Brain microvascular endothelial cell (primary cell): ENCODE measurements around the gene SPTSSA.

Experiments used
- DNase-seq: peaks from one replicate; pipeline ENCODE4 v3.0.0-alpha.2; 2020
- H3K27ac ChIP-seq: fragments of 250-450 bp; sonication (Bioruptor Pico); 2 replicates; pipeline ENCODE4 v1.5.1; 2020; ENCODE audit warnings: mild to moderate bottlenecking, moderate library complexity
- H3K27me3 ChIP-seq: fragments of 250-450 bp; sonication (Bioruptor Pico); replicated peaks from 2 replicates; pipeline ENCODE4 v1.5.1; 2020; ENCODE audit warnings: mild to moderate bottlenecking
- H3K36me3 ChIP-seq: fragments of 250-450 bp; sonication (Bioruptor Pico); replicated peaks from 2 replicates; pipeline ENCODE4 v1.5.1; 2020; ENCODE audit warnings: mild to moderate bottlenecking
- H3K4me3 ChIP-seq: 2 replicates; pipeline ENCODE4 v1.5.1; 2011; ENCODE audit warnings: low read depth, mild to moderate bottlenecking, control low read depth, low read length, moderate library complexity
- CTCF ChIP-seq: IDR thresholded peaks from 2 replicates; pipeline ENCODE4 v1.5.1; 2011; ENCODE audit warnings: low read depth, mild to moderate bottlenecking, moderate library complexity, low read length, control low read depth, inconsistent platforms; ENCODE audit errors: missing control alignments
- in situ Hi-C: cut with HindIII; loops from 2 replicates; pipeline ENCODE4 v1.10.0; 2017; ENCODE audit warnings: low sequenced_read_pairs, low pct_ligation_motif_present

SPTSSA gene

GRCh38 chr14:34449819-34450541 is 12.1 kb downstream of the SPTSSA start:
- H3K27ac ChIP-seq, result no peak overlapping the region
- peaks cover 8% of the 10 kb centered on the region for H3K36me3 ChIP-seq
- in situ Hi-C loops, result no loop called here
- no peaks in the 10 kb centered on the region for H3K27me3 ChIP-seq
- DNase-seq, result no peak
- no peak for TF ChIP-seq CTCF
- no peak overlapping the region for H3K4me3 ChIP-seq

GRCh38 chr14:34439090-34439489 is 22.9 kb downstream of the SPTSSA start:
- H3K27me3 ChIP-seq, result no peaks in the 10 kb centered on the region
- TF ChIP-seq CTCF, result peak; percentile 4
- DNase-seq, result no peak
- H3K36me3 ChIP-seq, result peaks cover under 1% of the 10 kb centered on the region
- in situ Hi-C loops, result no loop called here
- no peak overlapping the region for H3K4me3 ChIP-seq
- no peak overlapping the region for H3K27ac ChIP-seq

GRCh38 chr14:34438438-34438837 is 23.6 kb downstream of the SPTSSA start:
- TF ChIP-seq CTCF, result no peak
- no peaks in the 10 kb centered on the region for H3K27me3 ChIP-seq
- H3K27ac ChIP-seq, result no peak overlapping the region
- no peaks in the 10 kb centered on the region for H3K36me3 ChIP-seq
- no peak for DNase-seq
- H3K4me3 ChIP-seq, result no peak overlapping the region
- in situ Hi-C loops, result no loop called here

GRCh38 chr14:34437729-34438080 is 24.3 kb downstream of the SPTSSA start:
- Histone ChIP-seq H3K36me3 (no peaks in the 10 kb centered on the region), H3K27me3 (no peaks in the 10 kb centered on the region), H3K27ac (no peak overlapping the region), H3K4me3 (no peak overlapping the region)
- in situ Hi-C loops, result no loop called here
- DNase-seq, result no peak
- no peak for TF ChIP-seq CTCF

GRCh38 chr14:34436960-34437728 is 24.9 kb downstream of the SPTSSA start:
- TF ChIP-seq CTCF, result no peak
- Histone ChIP-seq H3K27ac (peak overlapping the region; percentile 67), H3K36me3 (no peaks in the 10 kb centered on the region), H3K27me3 (no peaks in the 10 kb centered on the region), H3K4me3 (no peak overlapping the region)
- in situ Hi-C loops, result no loop called here
- no peak for DNase-seq
